Tibial artery (tissue), 4 donors: ENCODE data around the gene LARGE1.

Experiments
- DNase-seq, 2 donors: peaks; one replicate each; pipeline ENCODE4 v3.0.0-alpha.2; 2019
- H3K27ac ChIP-seq, 2 donors: fragments of 200-600 bp; sonication (generic) in 1 of 2; 1 replicate in 1 of 2; 2 replicates in 1 of 2; pipeline ENCODE4 v1.5.1; 2018 to 2019; ENCODE audit warnings: mild to moderate bottlenecking in 1 of 2
- H3K27me3 ChIP-seq, 2 donors: fragments of 200-600 bp; sonication (generic) in 1 of 2; one replicate each; pipeline versions ENCODE4 v1.5.1 to v1.6.0; 2016 to 2019
- H3K36me3 ChIP-seq, 3 donors: fragments of 200-600 bp; sonication (generic) in 2 of 3; one replicate each; pipeline ENCODE4 v1.5.1; 2016 to 2019; ENCODE audit warnings: mild to moderate bottlenecking in 2 of 3
- H3K4me1 ChIP-seq, 4 donors: fragments of 200-600 bp; sonication (generic) in 2 of 4; 1 replicate in 3 of 4; 2 replicates in 1 of 4; pipeline ENCODE4 v1.5.1; 2016 to 2019
- H3K4me3 ChIP-seq, 2 donors: fragments of 200-600 bp; sonication (generic) in 1 of 2; 1 replicate in 1 of 2; 2 replicates in 1 of 2; pipeline ENCODE4 v1.5.1; 2018 to 2019; ENCODE audit warnings: mild to moderate bottlenecking in 2 of 2
- H3K9me3 ChIP-seq, 3 donors: fragments of 200-600 bp; sonication (generic) in 1 of 3; one replicate each; pipeline ENCODE4 v1.5.1; 2016 to 2019
- CTCF ChIP-seq, 2 experiments: fragments of 200-600 bp in 1 of 2; fragments of 450-650 bp in 1 of 2; IDR thresholded peaks; one replicate each; pipeline ENCODE4 v1.5.1; 2017 to 2019; ENCODE audit warnings: antibody characterized with exemption in 2 of 2, mild to moderate bottlenecking in 1 of 2, moderate library complexity in 1 of 2
- intact Hi-C: fragments of 100-400 bp; cut with DNase I; formaldehyde crosslinking; loops from one replicate; pipeline ENCODE4 v1.15.0; 2023; ENCODE audit warnings: low total_unique reads

Gene LARGE1

GRCh38 chr22:33882991-33883390 lies 37.3 kb downstream of the LARGE1 start:
- no peak for DNase-seq
- TF ChIP-seq CTCF (IDR thresholded peaks at IDR 0.05): no peak
- no peak overlapping the region for H3K4me3 ChIP-seq
- H3K36me3 ChIP-seq: no peaks in the 10 kb centered on the region
- intact Hi-C loops: no loop called here
- no peaks in the 10 kb centered on the region for H3K27me3 ChIP-seq
- no peaks in the 10 kb centered on the region for H3K9me3 ChIP-seq
- no peak overlapping the region for H3K27ac ChIP-seq
- H3K4me1 ChIP-seq: peaks cover 0 to 5% (median 0%) of the 10 kb centered on the region in 4 donors

DNA sequence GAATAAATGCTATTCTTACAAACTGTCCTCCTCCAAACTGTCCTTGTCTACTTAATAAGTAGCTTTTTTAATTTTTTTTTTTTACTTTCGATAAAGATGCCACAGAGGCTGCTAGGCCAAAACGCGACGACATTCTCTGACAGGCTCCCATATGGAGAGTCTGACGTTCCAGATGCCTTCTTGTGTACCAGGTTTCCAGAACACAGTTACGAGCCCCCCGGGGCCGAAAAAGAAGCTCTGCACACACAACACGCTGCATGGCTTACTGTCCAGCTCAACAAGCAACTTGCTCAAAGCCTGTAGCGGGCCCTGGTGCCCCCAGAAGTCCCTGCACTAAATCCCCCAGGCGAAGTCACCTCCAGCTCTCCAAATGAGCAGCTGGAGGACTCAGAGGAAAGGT lies 39.3 kb downstream of the LARGE1 start:
- Histone ChIP-seq H3K9me3 (no peaks in the 10 kb centered on the region), H3K4me1 (peaks cover 0 to 5% (median 0%) of the 10 kb centered on the region in 4 donors), H3K4me3 (no peak overlapping the region), H3K27me3 (no peaks in the 10 kb centered on the region), H3K27ac (no peak overlapping the region), H3K36me3 (no peaks in the 10 kb centered on the region)
- intact Hi-C loops: no loop called here
- no peak for TF ChIP-seq CTCF (IDR thresholded peaks at IDR 0.05)
- no peak for DNase-seq

GRCh38 chr22:33879796-33880195 lies 40.5 kb downstream of the LARGE1 start:
- DNase-seq: no peak
- intact Hi-C loops: no loop called here
- no peak for TF ChIP-seq CTCF (IDR thresholded peaks at IDR 0.05)
- no peaks in the 10 kb centered on the region for H3K27me3 ChIP-seq
- no peaks in the 10 kb centered on the region for H3K36me3 ChIP-seq
- H3K4me3 ChIP-seq: no peak overlapping the region
- H3K27ac ChIP-seq: no peak overlapping the region
- peaks cover 0 to 10% (median 5%) of the 10 kb centered on the region in 4 donors for H3K4me1 ChIP-seq
- H3K9me3 ChIP-seq: no peaks in the 10 kb centered on the region

DNA sequence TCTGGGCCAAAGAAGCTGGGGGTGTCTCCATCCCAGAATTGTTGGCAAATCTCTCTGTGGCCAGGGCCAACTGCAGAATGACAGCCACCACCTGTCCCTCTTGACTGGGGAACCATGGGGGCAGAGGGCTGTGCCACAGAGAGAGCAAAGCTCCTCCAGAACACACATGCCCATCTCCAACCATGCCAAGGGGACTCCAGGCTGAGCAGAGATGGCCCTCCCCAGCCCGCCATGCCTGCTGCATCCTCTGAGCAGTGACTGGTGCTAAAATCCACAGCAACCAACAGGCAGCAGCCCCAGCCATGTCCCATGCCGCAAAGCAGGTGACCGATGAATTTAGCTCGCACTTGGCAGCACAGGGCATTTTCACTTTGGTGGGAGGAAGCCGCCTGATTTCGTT lies 45.0 kb downstream of the LARGE1 start:
- no peaks in the 10 kb centered on the region for H3K27me3 ChIP-seq
- H3K4me1 ChIP-seq: peaks cover 0 to 43% (median 22%) of the 10 kb centered on the region in 4 donors
- no peak for TF ChIP-seq CTCF (IDR thresholded peaks at IDR 0.05)
- H3K4me3 ChIP-seq: no peak overlapping the region
- DNase-seq: no peak
- no peaks in the 10 kb centered on the region for H3K36me3 ChIP-seq
- intact Hi-C loops: no loop called here
- no peaks in the 10 kb centered on the region for H3K9me3 ChIP-seq
- H3K27ac ChIP-seq: no peak overlapping the region

GRCh38 chr22:33874206-33874605 lies 46.1 kb downstream of the LARGE1 start:
- no peak for DNase-seq
- peak overlapping the region; percentile 68 to 74 for H3K27ac ChIP-seq
- no peaks in the 10 kb centered on the region for H3K36me3 ChIP-seq
- TF ChIP-seq CTCF (IDR thresholded peaks at IDR 0.05): no peak
- H3K4me3 ChIP-seq: no peak overlapping the region
- no peaks in the 10 kb centered on the region for H3K9me3 ChIP-seq
- no peaks in the 10 kb centered on the region for H3K27me3 ChIP-seq
- intact Hi-C loops: no loop called here
- H3K4me1 ChIP-seq: peaks cover 0 to 54% (median 33%) of the 10 kb centered on the region in 4 donors

DNA sequence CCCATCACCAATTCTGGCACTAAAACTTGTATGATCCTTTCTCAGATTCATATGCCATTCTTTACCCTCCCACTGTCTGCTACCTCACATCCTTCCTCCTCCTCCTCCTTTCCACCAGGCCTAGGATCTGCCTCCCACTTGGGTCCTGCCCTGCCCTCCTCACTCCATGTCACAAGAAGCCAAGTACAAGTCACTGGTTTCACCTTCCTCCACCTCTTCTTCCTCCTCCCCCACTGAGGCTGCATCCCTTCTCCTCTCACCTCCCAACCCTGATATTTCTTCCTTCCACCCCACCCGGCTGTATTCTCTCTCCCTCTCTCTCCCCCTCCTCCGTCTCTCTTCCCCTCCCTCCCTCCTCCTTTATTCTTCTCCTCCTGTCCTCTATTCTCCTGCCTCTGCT lies 46.6 kb downstream of the LARGE1 start:
- no peak overlapping the region for H3K4me3 ChIP-seq
- H3K4me1 ChIP-seq: peaks cover 0 to 59% (median 38%) of the 10 kb centered on the region in 4 donors
- intact Hi-C loops: loop anchor here (2.0 kb wide), 1 partner anchor 49 kb away; no protein-coding TSS in a partner anchor
- TF ChIP-seq CTCF (IDR thresholded peaks at IDR 0.05): no peak
- H3K36me3 ChIP-seq: no peaks in the 10 kb centered on the region
- H3K27me3 ChIP-seq: no peaks in the 10 kb centered on the region
- peak overlapping the region; percentile 68 to 74 for H3K27ac ChIP-seq
- no peak for DNase-seq
- H3K9me3 ChIP-seq: no peaks in the 10 kb centered on the region
